ENCODE data around the gene SPPL3. TPM values are rescaled to one million over a fixed set of nuclear protein-coding genes. Genes with fewer than 3 reads are reported as not detected.

The SPPL3 gene
- total and polyA plus RNA-seq, 4 donors = 7.4 to 12.6 (median 8.7) TPM

DNA sequence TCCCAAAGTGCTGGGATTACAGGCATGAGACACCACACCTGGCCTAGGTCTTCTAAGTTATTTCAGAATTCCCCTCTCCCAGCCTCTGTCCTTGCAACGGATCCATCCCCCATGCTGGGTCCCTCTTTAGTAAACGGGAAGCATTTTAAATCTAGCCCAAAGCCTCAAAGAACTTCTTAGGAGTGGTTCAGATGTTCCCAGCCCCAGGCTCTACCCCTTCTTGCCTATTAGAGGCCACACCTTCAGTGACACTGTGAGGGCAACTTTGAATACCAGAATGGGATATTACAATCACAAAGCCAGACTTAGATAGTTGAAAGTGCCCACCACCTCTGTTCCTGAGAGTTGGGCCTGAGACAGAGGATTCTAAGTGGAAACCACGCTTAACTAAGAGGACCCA, 18.1 kb upstream of the SPPL3 start:
- Histone ChIP-seq H3K4me3 (ENCODE audit: low read depth in 1 of 3, low read length in 3 of 3) (no peak overlapping the region), H3K9ac (ENCODE audit: low read depth in 1 of 2, low read length in 2 of 2) (no peak overlapping the region), H3K27me3 (ENCODE audit: control insufficient read depth in 4 of 4, insufficient read depth in 4 of 4, low read length in 3 of 4) (no peaks in the 10 kb centered on the region), H3K36me3 (ENCODE audit: control insufficient read depth in 4 of 4, insufficient read depth in 3 of 4, low read depth in 1 of 4, low read length in 3 of 4) (no peaks in the 10 kb centered on the region), H3K9me3 (ENCODE audit: control insufficient read depth in 4 of 4, low read length in 3 of 4) (peaks cover 0 to 4% (median 1%) of the 10 kb centered on the region in 4 donors), H3K4me1 (ENCODE audit: control insufficient read depth in 4 of 4, insufficient read depth in 4 of 4, low read length in 3 of 4) (no peaks in the 10 kb centered on the region), H3K27ac (ENCODE audit: low read depth in 1 of 2, low read length in 2 of 2) (no peak overlapping the region)
- DNase-seq (ENCODE audit: low spot score) = no peak
- TF ChIP-seq FOXA1 (IDR thresholded peaks at IDR 0.05) = no peak
- no peak for TF ChIP-seq SP1 (IDR thresholded peaks at IDR 0.05)
- TF ChIP-seq JUND (IDR thresholded peaks at IDR 0.05) = no peak
- TF ChIP-seq, protein P1, sequence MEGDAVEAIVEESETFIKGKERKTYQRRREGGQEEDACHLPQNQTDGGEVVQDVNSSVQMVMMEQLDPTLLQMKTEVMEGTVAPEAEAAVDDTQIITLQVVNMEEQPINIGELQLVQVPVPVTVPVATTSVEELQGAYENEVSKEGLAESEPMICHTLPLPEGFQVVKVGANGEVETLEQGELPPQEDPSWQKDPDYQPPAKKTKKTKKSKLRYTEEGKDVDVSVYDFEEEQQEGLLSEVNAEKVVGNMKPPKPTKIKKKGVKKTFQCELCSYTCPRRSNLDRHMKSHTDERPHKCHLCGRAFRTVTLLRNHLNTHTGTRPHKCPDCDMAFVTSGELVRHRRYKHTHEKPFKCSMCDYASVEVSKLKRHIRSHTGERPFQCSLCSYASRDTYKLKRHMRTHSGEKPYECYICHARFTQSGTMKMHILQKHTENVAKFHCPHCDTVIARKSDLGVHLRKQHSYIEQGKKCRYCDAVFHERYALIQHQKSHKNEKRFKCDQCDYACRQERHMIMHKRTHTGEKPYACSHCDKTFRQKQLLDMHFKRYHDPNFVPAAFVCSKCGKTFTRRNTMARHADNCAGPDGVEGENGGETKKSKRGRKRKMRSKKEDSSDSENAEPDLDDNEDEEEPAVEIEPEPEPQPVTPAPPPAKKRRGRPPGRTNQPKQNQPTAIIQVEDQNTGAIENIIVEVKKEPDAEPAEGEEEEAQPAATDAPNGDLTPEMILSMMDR (IDR thresholded peaks at IDR 0.05; ENCODE audit: low read depth, low read length, missing input control) = no peak
- no peak for TF ChIP-seq HNF4A (conservative IDR thresholded peaks at IDR 0.05)
- TF ChIP-seq TAF1 (conservative IDR thresholded peaks at IDR 0.05) = no peak
- TF ChIP-seq, protein P2, sequence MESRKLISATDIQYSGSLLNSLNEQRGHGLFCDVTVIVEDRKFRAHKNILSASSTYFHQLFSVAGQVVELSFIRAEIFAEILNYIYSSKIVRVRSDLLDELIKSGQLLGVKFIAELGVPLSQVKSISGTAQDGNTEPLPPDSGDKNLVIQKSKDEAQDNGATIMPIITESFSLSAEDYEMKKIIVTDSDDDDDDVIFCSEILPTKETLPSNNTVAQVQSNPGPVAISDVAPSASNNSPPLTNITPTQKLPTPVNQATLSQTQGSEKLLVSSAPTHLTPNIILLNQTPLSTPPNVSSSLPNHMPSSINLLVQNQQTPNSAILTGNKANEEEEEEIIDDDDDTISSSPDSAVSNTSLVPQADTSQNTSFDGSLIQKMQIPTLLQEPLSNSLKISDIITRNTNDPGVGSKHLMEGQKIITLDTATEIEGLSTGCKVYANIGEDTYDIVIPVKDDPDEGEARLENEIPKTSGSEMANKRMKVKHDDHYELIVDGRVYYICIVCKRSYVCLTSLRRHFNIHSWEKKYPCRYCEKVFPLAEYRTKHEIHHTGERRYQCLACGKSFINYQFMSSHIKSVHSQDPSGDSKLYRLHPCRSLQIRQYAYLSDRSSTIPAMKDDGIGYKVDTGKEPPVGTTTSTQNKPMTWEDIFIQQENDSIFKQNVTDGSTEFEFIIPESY (IDR thresholded peaks at IDR 0.05) = no peak
- TF ChIP-seq RXRA (IDR thresholded peaks at IDR 0.05) = no peak
- TF ChIP-seq, protein P3, sequence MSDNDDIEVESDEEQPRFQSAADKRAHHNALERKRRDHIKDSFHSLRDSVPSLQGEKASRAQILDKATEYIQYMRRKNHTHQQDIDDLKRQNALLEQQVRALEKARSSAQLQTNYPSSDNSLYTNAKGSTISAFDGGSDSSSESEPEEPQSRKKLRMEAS (IDR thresholded peaks at IDR 0.05) = no peak
- TF ChIP-seq, protein P4, sequence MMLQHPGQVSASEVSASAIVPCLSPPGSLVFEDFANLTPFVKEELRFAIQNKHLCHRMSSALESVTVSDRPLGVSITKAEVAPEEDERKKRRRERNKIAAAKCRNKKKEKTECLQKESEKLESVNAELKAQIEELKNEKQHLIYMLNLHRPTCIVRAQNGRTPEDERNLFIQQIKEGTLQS (IDR thresholded peaks at IDR 0.05) = no peak
- TF ChIP-seq YY1 (IDR thresholded peaks at IDR 0.05) = no peak
- TF ChIP-seq, protein P5, sequence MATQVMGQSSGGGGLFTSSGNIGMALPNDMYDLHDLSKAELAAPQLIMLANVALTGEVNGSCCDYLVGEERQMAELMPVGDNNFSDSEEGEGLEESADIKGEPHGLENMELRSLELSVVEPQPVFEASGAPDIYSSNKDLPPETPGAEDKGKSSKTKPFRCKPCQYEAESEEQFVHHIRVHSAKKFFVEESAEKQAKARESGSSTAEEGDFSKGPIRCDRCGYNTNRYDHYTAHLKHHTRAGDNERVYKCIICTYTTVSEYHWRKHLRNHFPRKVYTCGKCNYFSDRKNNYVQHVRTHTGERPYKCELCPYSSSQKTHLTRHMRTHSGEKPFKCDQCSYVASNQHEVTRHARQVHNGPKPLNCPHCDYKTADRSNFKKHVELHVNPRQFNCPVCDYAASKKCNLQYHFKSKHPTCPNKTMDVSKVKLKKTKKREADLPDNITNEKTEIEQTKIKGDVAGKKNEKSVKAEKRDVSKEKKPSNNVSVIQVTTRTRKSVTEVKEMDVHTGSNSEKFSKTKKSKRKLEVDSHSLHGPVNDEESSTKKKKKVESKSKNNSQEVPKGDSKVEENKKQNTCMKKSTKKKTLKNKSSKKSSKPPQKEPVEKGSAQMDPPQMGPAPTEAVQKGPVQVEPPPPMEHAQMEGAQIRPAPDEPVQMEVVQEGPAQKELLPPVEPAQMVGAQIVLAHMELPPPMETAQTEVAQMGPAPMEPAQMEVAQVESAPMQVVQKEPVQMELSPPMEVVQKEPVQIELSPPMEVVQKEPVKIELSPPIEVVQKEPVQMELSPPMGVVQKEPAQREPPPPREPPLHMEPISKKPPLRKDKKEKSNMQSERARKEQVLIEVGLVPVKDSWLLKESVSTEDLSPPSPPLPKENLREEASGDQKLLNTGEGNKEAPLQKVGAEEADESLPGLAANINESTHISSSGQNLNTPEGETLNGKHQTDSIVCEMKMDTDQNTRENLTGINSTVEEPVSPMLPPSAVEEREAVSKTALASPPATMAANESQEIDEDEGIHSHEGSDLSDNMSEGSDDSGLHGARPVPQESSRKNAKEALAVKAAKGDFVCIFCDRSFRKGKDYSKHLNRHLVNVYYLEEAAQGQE (IDR thresholded peaks at IDR 0.05) = no peak
- WGBS = 76% methylated on average over 3 of the region's 3 CpGs

DNA sequence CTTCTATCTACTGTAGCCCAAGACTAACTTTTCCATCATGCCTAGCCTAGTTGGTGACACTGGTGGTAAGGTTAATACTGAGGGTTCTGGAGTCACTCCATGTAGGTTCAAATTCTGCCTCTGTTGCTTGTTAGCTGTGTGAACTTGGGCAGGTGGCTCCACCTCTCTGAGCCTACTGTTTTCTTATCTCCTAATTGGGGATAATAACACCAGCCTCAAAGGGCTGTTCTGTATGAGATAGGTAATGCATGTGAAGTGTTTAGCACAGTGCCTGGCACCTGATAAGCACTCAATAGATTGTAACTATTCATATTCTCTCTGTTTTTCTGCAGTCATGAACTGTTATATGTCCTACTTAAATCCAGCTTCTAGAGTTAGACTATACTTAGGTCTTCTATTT, 17.5 kb upstream of the SPPL3 start:
- Histone ChIP-seq H3K4me3 (ENCODE audit: low read depth in 1 of 3, low read length in 3 of 3) (no peak overlapping the region), H3K36me3 (ENCODE audit: control insufficient read depth in 4 of 4, insufficient read depth in 3 of 4, low read depth in 1 of 4, low read length in 3 of 4) (no peaks in the 10 kb centered on the region), H3K27me3 (ENCODE audit: control insufficient read depth in 4 of 4, insufficient read depth in 4 of 4, low read length in 3 of 4) (no peaks in the 10 kb centered on the region), H3K27ac (ENCODE audit: low read depth in 1 of 2, low read length in 2 of 2) (no peak overlapping the region), H3K9me3 (ENCODE audit: control insufficient read depth in 4 of 4, low read length in 3 of 4) (peaks cover 0 to 4% (median 1%) of the 10 kb centered on the region in 4 donors), H3K9ac (ENCODE audit: low read depth in 1 of 2, low read length in 2 of 2) (no peak overlapping the region), H3K4me1 (ENCODE audit: control insufficient read depth in 4 of 4, insufficient read depth in 4 of 4, low read length in 3 of 4) (no peaks in the 10 kb centered on the region)
- DNase-seq (ENCODE audit: low spot score) = no peak
- no peak for TF ChIP-seq TAF1 (conservative IDR thresholded peaks at IDR 0.05)
- no peak for TF ChIP-seq RAD21 (IDR thresholded peaks at IDR 0.05)
- TF ChIP-seq, protein P5 (IDR thresholded peaks at IDR 0.05) = no peak
- TF ChIP-seq, protein P1 (IDR thresholded peaks at IDR 0.05; ENCODE audit: low read depth, low read length, missing input control) = no peak
- TF ChIP-seq, protein P2 (IDR thresholded peaks at IDR 0.05) = no peak
- no peak for TF ChIP-seq FOXA1 (IDR thresholded peaks at IDR 0.05)
- no peak for TF ChIP-seq GABPA (IDR thresholded peaks at IDR 0.05 in 1 of 2, conservative IDR thresholded peaks at IDR 0.05 in 1 of 2)
- no peak for TF ChIP-seq RXRA (IDR thresholded peaks at IDR 0.05)
- no peak for TF ChIP-seq NR2F2 (IDR thresholded peaks at IDR 0.05)

Measured in liver (tissue), 9 donors.